ENCODE data around the gene ZNF341.

GRCh38 chr20:33830371-33830770 is 98.6 kb downstream of the ZNF341 start:
- TF ChIP-seq POLR2A (IDR thresholded peaks at IDR 0.05; ENCODE audit: low read depth, low read length) = no peak
- no peak for TF ChIP-seq TAF1 (IDR thresholded peaks at IDR 0.05; ENCODE audit: borderline replicate concordance, low read depth, low read length)
- no peak for TF ChIP-seq POLR2AphosphoS5 (IDR thresholded peaks at IDR 0.05; ENCODE audit: low read depth, low read length)

Measured in GM12892 (cell line).